Ishikawa (cell line): ENCODE results near the gene NT5E.

Source experiments
- CEBPB ChIP-seq: IDR thresholded peaks from 2 replicates; pipeline ENCODE4 v1.6.1; 2012
- CREB1 ChIP-seq: IDR thresholded peaks from 2 replicates; pipeline ENCODE4 v1.6.1; 2012; ENCODE audit warnings: low read depth
- EGR1 ChIP-seq: IDR thresholded peaks from 2 replicates; pipeline ENCODE4 v1.6.1; 2012
- EP300 ChIP-seq: IDR thresholded peaks from 2 replicates; pipeline ENCODE4 v1.6.1; 2012; ENCODE audit warnings: borderline replicate concordance
- FOXM1 ChIP-seq: IDR thresholded peaks from 2 replicates; pipeline ENCODE4 v1.6.1; 2012; ENCODE audit warnings: low read depth, borderline replicate concordance
- MAX ChIP-seq: IDR thresholded peaks from 2 replicates; pipeline ENCODE4 v1.6.1; 2012
- NFIC ChIP-seq: IDR thresholded peaks from 2 replicates; pipeline ENCODE4 v1.6.1; 2012
- RAD21 ChIP-seq: IDR thresholded peaks from 2 replicates; pipeline ENCODE4 v1.6.1; 2012; ENCODE audit warnings: low read depth
- REST ChIP-seq: IDR thresholded peaks from 2 replicates; pipeline ENCODE4 v1.6.1; 2012; ENCODE audit warnings: low read depth, mild to moderate bottlenecking
- TAF1 ChIP-seq: IDR thresholded peaks from 2 replicates; pipeline ENCODE4 v1.6.1; 2012; ENCODE audit warnings: low read depth, mild to moderate bottlenecking
- TCF12 ChIP-seq: IDR thresholded peaks from 2 replicates; pipeline ENCODE4 v1.6.1; 2012; ENCODE audit warnings: low read depth
- TEAD4 ChIP-seq: IDR thresholded peaks from 2 replicates; pipeline ENCODE4 v1.6.1; 2012
- USF1 ChIP-seq: IDR thresholded peaks from 2 replicates; pipeline ENCODE4 v1.6.1; 2012
- YY1 ChIP-seq: IDR thresholded peaks from 2 replicates; pipeline ENCODE4 v1.6.1; 2012; ENCODE audit warnings: low read depth
- ZBTB7A ChIP-seq: IDR thresholded peaks from 2 replicates; pipeline ENCODE4 v1.6.1; 2012; ENCODE audit warnings: low read depth

The NT5E gene

GRCh38 chr6:85402922-85403321, 47.0 kb upstream of the NT5E start:
- no peak for TF ChIP-seq EGR1
- no peak for TF ChIP-seq FOXM1
- TF ChIP-seq YY1 = no peak
- TF ChIP-seq TCF12 = no peak
- TF ChIP-seq USF1 = no peak
- no peak for TF ChIP-seq REST
- TF ChIP-seq ZBTB7A = no peak

GRCh38 chr6:85403331-85404015, 46.4 kb upstream of the NT5E start:
- TF ChIP-seq CEBPB (no peak), USF1 (no peak), CREB1 (no peak), RAD21 (no peak), TAF1 (no peak), EGR1 (no peak), NFIC (peak; percentile 46; the same call in 1 of the 2 replicates), YY1 (no peak), TEAD4 (peak; percentile 88), ZBTB7A (no peak), TCF12 (peak; percentile 69), MAX (no peak), REST (no peak), EP300 (peak; percentile 80; the same call in 1 of the 2 replicates), FOXM1 (peak; percentile 61; the same call in 1 of the 2 replicates)

- TF ChIP-seq REST = no peak
- TF ChIP-seq NFIC = 0 out of 2 replicates have a peak, but pooled peaks have one; percentile 20
- TF ChIP-seq EP300 = 0 out of 2 replicates have a peak, but pooled peaks have one; percentile 15
- no peak for TF ChIP-seq MAX
- no peak for TF ChIP-seq CREB1
- TF ChIP-seq ZBTB7A = no peak
- no peak for TF ChIP-seq TCF12
- TF ChIP-seq TEAD4 = 0 out of 2 replicates have a peak, but pooled peaks have one; percentile 4
- no peak for TF ChIP-seq USF1
- no peak for TF ChIP-seq YY1
- TF ChIP-seq TAF1 = no peak
- no peak; the same call in 1 of the 2 replicates for TF ChIP-seq FOXM1
- no peak for TF ChIP-seq CEBPB
- TF ChIP-seq EGR1 = no peak
- no peak for TF ChIP-seq RAD21
These were observed 45.2 kb upstream of the NT5E start for GRCh38 chr6:85404564-85405174.
